Measurements from ENCODE around the gene CHTF18.
"Not testable (repeated sequence)": the region's sequence is repeated elsewhere in the genome, so short reads cannot be mapped to it uniquely, and the experiment has no call there.

Gene CHTF18

GRCh38 chr16:825341-826061 is 37.1 kb downstream of the CHTF18 start:
- no peak for DNase-seq (ENCODE audit: low read depth in 2 of 3, low spot score in 2 of 3)

GRCh38 chr16:827513-827912 is 39.1 kb downstream of the CHTF18 start:
- no peak for DNase-seq (ENCODE audit: low read depth in 2 of 3, low spot score in 2 of 3)

- no peak for DNase-seq (ENCODE audit: low read depth in 2 of 3, low spot score in 2 of 3)
These were observed 40.5 kb downstream of the CHTF18 start for GRCh38 chr16:828891-829290.

- no peak for DNase-seq (ENCODE audit: low read depth in 2 of 3, low spot score in 2 of 3)
These were observed 41.9 kb downstream of the CHTF18 start for GRCh38 chr16:830107-830870.

GRCh38 chr16:830871-831570 is 42.6 kb downstream of the CHTF18 start:
- no peak for DNase-seq (ENCODE audit: low read depth in 2 of 3, low spot score in 2 of 3)

GRCh38 chr16:831571-832413 is 43.4 kb downstream of the CHTF18 start:
- DNase-seq (ENCODE audit: low read depth in 2 of 3, low spot score in 2 of 3), result no peak

GRCh38 chr16:832652-833336 is 44.4 kb downstream of the CHTF18 start:
- DNase-seq (ENCODE audit: low read depth in 2 of 3, low spot score in 2 of 3), result no peak

- no peak for DNase-seq (ENCODE audit: low read depth in 2 of 3, low spot score in 2 of 3)
These were observed 45.0 kb downstream of the CHTF18 start for GRCh38 chr16:833411-833810.

- DNase-seq (ENCODE audit: low read depth in 2 of 3, low spot score in 2 of 3), result no peak
These were observed 47.0 kb downstream of the CHTF18 start for GRCh38 chr16:835373-835772.

- no peak for DNase-seq (ENCODE audit: low read depth in 2 of 3, low spot score in 2 of 3)
These were observed 47.8 kb downstream of the CHTF18 start for GRCh38 chr16:836221-836620.

GRCh38 chr16:836822-837221 is 48.4 kb downstream of the CHTF18 start:
- DNase-seq (ENCODE audit: low read depth in 2 of 3, low spot score in 2 of 3), result not testable (repeated sequence)

GRCh38 chr16:838741-839140 is 50.3 kb downstream of the CHTF18 start:
- no peak for DNase-seq (ENCODE audit: low read depth in 2 of 3, low spot score in 2 of 3)

GRCh38 chr16:839643-840408 is 51.4 kb downstream of the CHTF18 start:
- DNase-seq (ENCODE audit: low read depth in 2 of 3, low spot score in 2 of 3), result no peak

GRCh38 chr16:840561-841454 is 52.4 kb downstream of the CHTF18 start:
- DNase-seq (ENCODE audit: low read depth in 2 of 3, low spot score in 2 of 3), result no peak

- DNase-seq (ENCODE audit: low read depth in 2 of 3, low spot score in 2 of 3), result no peak
These were observed 53.1 kb downstream of the CHTF18 start for GRCh38 chr16:841455-842060.

- no peak for DNase-seq (ENCODE audit: low read depth in 2 of 3, low spot score in 2 of 3)
These were observed 53.6 kb downstream of the CHTF18 start for GRCh38 chr16:842061-842476.

GRCh38 chr16:842711-843560 is 54.5 kb downstream of the CHTF18 start:
- DNase-seq (ENCODE audit: low read depth in 2 of 3, low spot score in 2 of 3), result no peak
